Endothelial cell of umbilical vein (primary cell): ENCODE results near the gene PCDH9. TPM values are rescaled to one million over a fixed set of nuclear protein-coding genes. Genes with fewer than 3 reads are reported as not detected.

Experiments used
- BruUV-seq: library from RNA; stranded (reverse); fragments of 400-500 nt; replicated peaks from 2 replicates; lab custom pipeline; 2021; lab: Mats Ljungman, UMichigan
- CTCF ChIA-PET: fragments of 300-600, 350-600 bp; sonication (Branson Sonifier 250); formaldehyde crosslinking; loops from one replicate; lab custom pipeline; 2021; ENCODE audit warnings: antibody characterized with exemption, inconsistent platforms; lab: Charles Lee
- POLR2A ChIA-PET: fragments of 300-600, 350-600 bp; sonication (Branson Sonifier 250); formaldehyde crosslinking; loops from one replicate; lab custom pipeline; 2021; ENCODE audit warnings: antibody characterized with exemption, inconsistent platforms; lab: Charles Lee
- DNase-seq: peaks from one replicate; pipeline ENCODE4 v3.0.0-alpha.2; 2011; ENCODE audit warnings: low read depth, low spot score
- FAIRE-seq: peaks from 2 replicates; lab custom pipeline; 2011; peaks lifted over from hg19 to GRCh38; lab: Jason Lieb, UNC
- H2AFZ ChIP-seq: 2 replicates; pipeline ENCODE4 v1.6.0; 2012; ENCODE audit warnings: low read depth, low read length, control low read depth, inconsistent platforms
- H3K27ac ChIP-seq: 2 replicates; pipeline ENCODE4 v1.5.1; 2011; ENCODE audit warnings: low read depth, mild to moderate bottlenecking, control low read depth, low read length, moderate library complexity; ENCODE audit not compliant: insufficient read depth
- H3K27me3 ChIP-seq, 2 experiments: 2 replicates each; pipeline versions ENCODE4 v1.6.0 to v1.6.1; 2011; ENCODE audit warnings: low read length in 2 of 2, mixed read lengths in 1 of 2; ENCODE audit not compliant: control insufficient read depth in 2 of 2, insufficient read depth in 2 of 2
- H3K36me3 ChIP-seq, 2 experiments: 2 replicates in 1 of 2; 3 replicates in 1 of 2; pipeline ENCODE4 v1.5.1; 2011; ENCODE audit warnings: low read length in 2 of 2, mild to moderate bottlenecking in 1 of 2, moderate library complexity in 1 of 2; ENCODE audit not compliant: control insufficient read depth in 2 of 2, insufficient read depth in 2 of 2; ENCODE audit errors: extremely low read depth in 1 of 2
- H3K4me1 ChIP-seq: 3 replicates; pipeline ENCODE4 v1.5.1; 2011; ENCODE audit warnings: mild to moderate bottlenecking, low read length; ENCODE audit not compliant: control insufficient read depth, insufficient read depth; ENCODE audit errors: extremely low read depth
- H3K4me2 ChIP-seq: 2 replicates; pipeline ENCODE4 v1.6.1; 2011; ENCODE audit warnings: low read length, control low read depth, mixed read lengths; ENCODE audit not compliant: insufficient read depth
- H3K4me3 ChIP-seq, 3 experiments: fragments of 200-600 bp in 1 of 3; sonication (generic), shearing (Covaris generic) in 1 of 3; replicated peaks in 1 of 3; 2 replicates each; pipeline ENCODE4 v1.5.1; 2011 to 2016; ENCODE audit warnings: control low read depth in 3 of 3, low read length in 3 of 3, mild to moderate bottlenecking in 2 of 3, inconsistent platforms in 1 of 3, low read depth in 1 of 3, moderate library complexity in 1 of 3; ENCODE audit not compliant: insufficient read depth in 1 of 3
- H3K79me2 ChIP-seq: 2 replicates; pipeline ENCODE4 v1.6.0; 2012; ENCODE audit warnings: low read length, inconsistent platforms; ENCODE audit not compliant: control insufficient read depth, insufficient read depth
- H3K9ac ChIP-seq: replicated peaks from 2 replicates; pipeline ENCODE3; 2011; ENCODE audit warnings: low read length, control low read depth; ENCODE audit not compliant: insufficient read depth; ENCODE audit errors: extremely low read depth
- H3K9me1 ChIP-seq: replicated peaks from 3 replicates; pipeline ENCODE4 v1.6.0; 2011; ENCODE audit warnings: mild to moderate bottlenecking, low read length; ENCODE audit not compliant: control insufficient read depth, insufficient read depth; ENCODE audit errors: extremely low read depth
- H3K9me3 ChIP-seq: replicated peaks from 2 replicates; pipeline ENCODE4 v1.5.1; 2012; ENCODE audit warnings: low read length, inconsistent platforms; ENCODE audit not compliant: control insufficient read depth, insufficient read depth
- H4K20me1 ChIP-seq: replicated peaks from 2 replicates; pipeline ENCODE3; 2011; ENCODE audit warnings: mild to moderate bottlenecking, low read length; ENCODE audit not compliant: control insufficient read depth, insufficient read depth; ENCODE audit errors: extremely low read depth
- CTCF ChIP-seq, 2 donors: IDR thresholded peaks; 1 replicate in 1 of 2; 2 replicates in 1 of 2; pipeline ENCODE4 v1.5.1; 2011; ENCODE audit warnings: low read length in 2 of 2, mild to moderate bottlenecking in 2 of 2, moderate library complexity in 2 of 2, control low read depth in 1 of 2, inconsistent platforms in 1 of 2, low read depth in 1 of 2; ENCODE audit not compliant: insufficient read depth in 1 of 2; ENCODE audit errors: extremely low read depth in 1 of 2
- EZH2 ChIP-seq: IDR thresholded peaks from 2 replicates; pipeline ENCODE4 v1.6.1; 2012; ENCODE audit warnings: borderline replicate concordance, low read depth, mild to moderate bottlenecking, moderate library complexity, low read length, inconsistent platforms; ENCODE audit not compliant: severe bottlenecking
- FOS ChIP-seq: IDR thresholded peaks from 2 replicates; pipeline ENCODE4 v1.6.1; 2011; ENCODE audit warnings: mild to moderate bottlenecking, low read length, moderate library complexity, borderline replicate concordance; ENCODE audit not compliant: insufficient read depth
- GATA2 ChIP-seq: IDR thresholded peaks from 2 replicates; pipeline ENCODE4 v1.7.0; 2011; ENCODE audit warnings: low read depth, mild to moderate bottlenecking, moderate library complexity, mixed read lengths, low read length; ENCODE audit not compliant: insufficient read length, insufficient read depth
- JUN ChIP-seq: IDR thresholded peaks from 2 replicates; pipeline ENCODE4 v1.6.1; 2011; ENCODE audit warnings: borderline replicate concordance, low read depth; ENCODE audit not compliant: insufficient read length, insufficient read depth
- MAX ChIP-seq: IDR thresholded peaks from 2 replicates; pipeline ENCODE4 v1.6.1; 2011; ENCODE audit not compliant: insufficient read depth, insufficient read length
- MYC ChIP-seq: IDR thresholded peaks from one replicate; pipeline ENCODE4 v1.6.1; 2011; ENCODE audit warnings: mild to moderate bottlenecking, low read depth, low read length
- POLR2A ChIP-seq: IDR thresholded peaks from 2 replicates; pipeline ENCODE4 v1.6.1; 2012; ENCODE audit warnings: low read depth, mild to moderate bottlenecking, control low read depth, low read length
- POLR2AphosphoS5 ChIP-seq: IDR thresholded peaks from 2 replicates; pipeline ENCODE4 v1.6.1; 2012; ENCODE audit warnings: low read depth, mild to moderate bottlenecking, control low read depth, low read length, moderate library complexity; ENCODE audit not compliant: insufficient read depth
- dilution Hi-C: fragments of 300-500 bp; cut with MboI; formaldehyde crosslinking; loops from one replicate; pipeline ENCODE4 v1.15.0; 2019; ENCODE audit warnings: low sequenced_read_pairs; ENCODE audit not compliant: extremely low pct_ligation_motif_present
- intact Hi-C: fragments of 100-400 bp; cut with micrococcal nuclease; formaldehyde crosslinking; loops from one replicate; pipeline ENCODE4 v1.10.0; 2022
- polyA plus RNA-seq, 4 experiments: library from polyadenylated mRNA; depleted of rRNA in 3 of 4; stranded (reverse) in 3 of 4; unstranded in 1 of 4; fragments of >200 nt; gene quantifications; 2 replicates each; pipeline versions ENCODE4 v1.2.1 to v1.2.3, GENCODE V29; 2011 to 2012; ENCODE audit warnings: missing spikeins in 1 of 4
- total RNA-seq: library from RNA; stranded (reverse); gene quantifications from 2 replicates; pipeline ENCODE4 v1.2.3, GENCODE V29; 2021

PCDH9 gene
- total and polyA plus RNA-seq, 2 donors (not counting 3 experiments of a cell fraction or from before 2014, with no cell fraction given), result 1.1 to 5.2 TPM

- no peak for FAIRE-seq
- Histone ChIP-seq H3K9me1 (no peaks in the 10 kb centered on the region), H3K4me2 (no peak overlapping the region), H4K20me1 (no peaks in the 10 kb centered on the region), H3K79me2 (no peaks in the 10 kb centered on the region), H3K4me1 (no peaks in the 10 kb centered on the region), H3K27ac (no peak overlapping the region), H3K27me3 (no peaks in the 10 kb centered on the region), H3K9me3 (no peaks in the 10 kb centered on the region), H3K4me3 (no peak overlapping the region), H2AFZ (no peak overlapping the region), H3K9ac (no peak overlapping the region), H3K36me3 (no peaks in the 10 kb centered on the region)
- BruUV-seq, result no TSS peak
- TF ChIP-seq MYC, result no peak
- TF ChIP-seq POLR2AphosphoS5, result no peak
- TF ChIP-seq CTCF (IDR thresholded peaks at IDR 0.05; ENCODE audit: extremely low read depth in 1 of 2, insufficient read depth in 1 of 2, low read depth in 1 of 2, low read length in 2 of 2), result no peak
- TF ChIP-seq GATA2, result no peak
- no peak for TF ChIP-seq FOS
- TF ChIP-seq MAX, result no peak
- no peak for TF ChIP-seq EZH2
- TF ChIP-seq POLR2A, result no peak
- no peak for TF ChIP-seq JUN
- dilution Hi-C loops (no loop called here), intact Hi-C loops (no loop called here)
- POLR2A ChIA-PET, result no interaction called here
- DNase-seq, result no peak
- CTCF ChIA-PET, result interaction anchor here (0.7 to 1.2 kb wide), 4 partner anchors 9 to 248 kb away, joined by 3 to 4 read pairs (median 3); no protein-coding TSS in a partner anchor
Observed at GRCh38 chr13:66556306-66556705, 673.8 kb downstream of the PCDH9 start.
